Tibial nerve (tissue), 4 donors: ENCODE results near the gene AOAH. TPM values are rescaled to one million over a fixed set of nuclear protein-coding genes. Genes with fewer than 3 reads are reported as not detected.
"Not testable (repeated sequence)": the region's sequence is repeated elsewhere in the genome, so short reads cannot be mapped to it uniquely, and the experiment has no call there.

Experiments
- DNase-seq, 2 donors: peaks; one replicate each; pipeline ENCODE4 v3.0.0-alpha.2; 2019; ENCODE audit warnings: low spot score in 2 of 2
- H3K27ac ChIP-seq, 4 donors: fragments of 200-600 bp; sonication (generic) in 3 of 4; one replicate each; pipeline ENCODE4 v1.5.1; 2017 to 2019; ENCODE audit warnings: mild to moderate bottlenecking in 1 of 4
- H3K27me3 ChIP-seq, 2 donors: fragments of 200-600 bp; sonication (generic) in 1 of 2; one replicate each; pipeline versions ENCODE4 v1.5.1 to v1.6.0; 2017 to 2019
- H3K36me3 ChIP-seq, 3 donors: fragments of 200-600 bp; sonication (generic); one replicate each; pipeline ENCODE4 v1.5.1; 2018 to 2019
- H3K4me1 ChIP-seq, 4 donors: fragments of 200-600 bp; sonication (generic) in 3 of 4; one replicate each; pipeline ENCODE4 v1.5.1; 2017 to 2019
- H3K4me3 ChIP-seq, 4 donors: fragments of 200-600 bp; sonication (generic) in 3 of 4; one replicate each; pipeline ENCODE4 v1.5.1; 2017 to 2019; ENCODE audit warnings: mild to moderate bottlenecking in 1 of 4, moderate library complexity in 1 of 4
- H3K9me3 ChIP-seq, 4 donors: fragments of 200-600 bp; sonication (generic) in 3 of 4; one replicate each; pipeline ENCODE4 v1.5.1; 2017 to 2019
- CTCF ChIP-seq, 5 experiments: fragments of 200-600 bp in 3 of 5; fragments of 450-650 bp in 2 of 5; sonication (generic) in 3 of 5; IDR thresholded peaks; one replicate each; pipeline ENCODE4 v1.5.1; 2016 to 2019; ENCODE audit warnings: antibody characterized with exemption in 5 of 5, mild to moderate bottlenecking in 3 of 5, moderate library complexity in 2 of 5
- EP300 ChIP-seq, 2 donors: sonication (generic); formaldehyde crosslinking; IDR thresholded peaks; one replicate each; pipeline ENCODE4 v1.6.1; 2017; ENCODE audit warnings: antibody characterized with exemption in 2 of 2, mild to moderate bottlenecking in 1 of 2
- POLR2A ChIP-seq, 2 donors: fragments of 450-650 bp; IDR thresholded peaks; one replicate each; pipeline ENCODE4 v1.6.1; 2017; ENCODE audit warnings: antibody characterized with exemption in 2 of 2, mild to moderate bottlenecking in 2 of 2, moderate library complexity in 2 of 2
- WGBS, 2 donors: methylation state at CpG; one replicate each; pipeline ENCODE4 v1.1.5; 2018; 5-methylcytosine and 5-hydroxymethylcytosine counted together
- total RNA-seq, 4 donors: library from RNA; depleted of rRNA; stranded (reverse); fragments of >200 nt; gene quantifications; one replicate each; pipeline ENCODE4 v1.1.0, GENCODE V29; 2016

Gene AOAH
- total RNA-seq, 4 donors from 2014 or later: 7.5 to 17.8 (median 9.1) TPM

DNA sequence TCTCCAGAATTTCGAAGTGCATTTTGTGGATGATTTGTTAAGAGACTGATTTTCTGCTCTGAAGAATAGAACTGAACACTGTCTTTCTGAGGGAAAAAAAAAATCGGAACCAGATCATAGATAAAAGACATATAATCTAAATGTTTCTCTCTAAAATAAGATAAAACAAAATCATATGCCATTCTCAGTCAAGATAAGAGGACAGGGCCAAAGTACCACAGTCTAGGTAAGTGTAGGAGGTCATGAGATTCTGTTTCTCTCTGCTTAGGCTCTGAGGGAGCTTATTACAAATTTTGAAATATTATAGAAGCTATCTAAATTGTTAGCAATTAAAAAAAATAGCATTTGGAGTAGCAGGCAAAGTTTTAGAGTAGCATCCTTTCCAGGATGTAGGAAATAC, 702 bp upstream of the AOAH start:
- no peak for TF ChIP-seq POLR2A (IDR thresholded peaks at IDR 0.05)
- no peak for TF ChIP-seq CTCF (IDR thresholded peaks at IDR 0.05)
- no peak for TF ChIP-seq EP300 (IDR thresholded peaks at IDR 0.05)
- 30 to 54% methylated on average over 2 of the region's 2 CpGs for WGBS, 2 donors
- Histone ChIP-seq H3K36me3 (no peaks in the 10 kb centered on the region), H3K9me3 (peaks cover 0 to 13% (median 0%) of the 10 kb centered on the region in 4 donors), H3K27ac (no peak overlapping the region), H3K27me3 (no peaks in the 10 kb centered on the region), H3K4me1 (peaks cover 0 to 7% (median 0%) of the 10 kb centered on the region in 4 donors), H3K4me3 (no peak overlapping the region)
- DNase-seq: no peak

- no peaks in the 10 kb centered on the region for H3K27me3 ChIP-seq
- H3K27ac ChIP-seq: peak overlapping the region in 1 of 4 donors; percentile 20
- peaks cover 0 to 7% (median 0%) of the 10 kb centered on the region in 4 donors for H3K4me1 ChIP-seq
- H3K36me3 ChIP-seq: no peaks in the 10 kb centered on the region
- 89 to 92% methylated on average over 4 of the region's 4 CpGs for WGBS, 2 donors
- peak overlapping the region in 2 of 4 donors; percentile 26 to 43 for H3K4me3 ChIP-seq
- no peaks in the 10 kb centered on the region for H3K9me3 ChIP-seq
- no peak for DNase-seq
- no peak for TF ChIP-seq POLR2A (IDR thresholded peaks at IDR 0.05)
- no peak for TF ChIP-seq EP300 (IDR thresholded peaks at IDR 0.05)
- no peak for TF ChIP-seq CTCF (IDR thresholded peaks at IDR 0.05)
Observed at GRCh38 chr7:36723291-36723690, 1.0 kb downstream of the AOAH start.

GRCh38 chr7:36719083-36719632, 5.1 kb downstream of the AOAH start:
- no peak for TF ChIP-seq CTCF (IDR thresholded peaks at IDR 0.05)
- TF ChIP-seq POLR2A (IDR thresholded peaks at IDR 0.05): no peak
- TF ChIP-seq EP300 (IDR thresholded peaks at IDR 0.05): no peak
- Histone ChIP-seq H3K27ac (no peak overlapping the region), H3K27me3 (no peaks in the 10 kb centered on the region), H3K9me3 (no peaks in the 10 kb centered on the region), H3K36me3 (no peaks in the 10 kb centered on the region), H3K4me3 (no peak overlapping the region), H3K4me1 (no peaks in the 10 kb centered on the region)
- 71 to 83% methylated on average over 3 of the region's 3 CpGs for WGBS, 2 donors
- no peak for DNase-seq

DNA sequence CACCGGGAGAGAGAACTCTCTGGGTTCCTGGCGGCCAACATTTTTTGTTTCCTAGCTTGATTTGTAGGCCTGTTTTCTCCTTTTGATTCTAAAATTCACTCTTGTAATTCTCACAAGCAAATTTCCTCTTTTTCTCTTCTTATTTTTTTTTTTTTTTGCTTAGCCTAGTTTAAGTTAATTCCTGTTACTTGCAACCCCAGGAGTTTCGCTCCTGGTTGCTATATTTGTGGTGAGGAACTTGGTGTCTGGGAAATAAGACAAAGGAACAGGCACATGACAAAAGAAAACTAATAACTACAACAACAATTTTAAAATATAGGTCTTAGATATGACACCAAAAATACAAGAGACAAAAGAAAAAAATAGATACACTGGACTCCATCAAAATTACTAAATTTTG, 6.7 kb downstream of the AOAH start:
- H3K36me3 ChIP-seq: no peaks in the 10 kb centered on the region
- DNase-seq: no peak
- WGBS, 2 donors: 69 to 84% methylated on average over 3 of the region's 3 CpGs
- H3K4me1 ChIP-seq: no peaks in the 10 kb centered on the region
- TF ChIP-seq EP300 (IDR thresholded peaks at IDR 0.05): peak in 1 of 2 donors; percentile 39
- TF ChIP-seq CTCF (IDR thresholded peaks at IDR 0.05): no peak
- no peak overlapping the region for H3K4me3 ChIP-seq
- H3K9me3 ChIP-seq: no peaks in the 10 kb centered on the region
- H3K27me3 ChIP-seq: no peaks in the 10 kb centered on the region
- peak overlapping the region in 2 of 4 donors; percentile 18 to 44 for H3K27ac ChIP-seq

DNA sequence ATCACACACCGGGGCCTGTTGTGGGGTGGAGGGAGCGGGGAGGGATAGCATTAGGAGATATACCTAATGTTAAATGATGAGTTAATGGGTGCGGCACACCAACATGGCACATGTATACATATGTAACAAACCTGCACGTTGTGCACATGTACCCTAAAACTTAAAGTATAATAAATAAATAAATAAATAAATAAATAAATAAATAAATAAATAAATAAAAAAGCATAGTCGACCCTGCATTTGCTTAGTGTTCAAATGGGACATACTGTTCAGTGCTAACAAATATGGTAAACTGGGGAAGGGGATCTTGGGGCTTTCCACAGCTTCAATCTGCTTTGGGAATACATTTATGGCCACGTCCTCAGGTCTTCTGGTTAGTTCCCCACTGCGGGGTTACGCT, 7.5 kb downstream of the AOAH start:
- not testable (repeated sequence) for H3K27me3 ChIP-seq, H3K4me1 ChIP-seq, H3K4me3 ChIP-seq, H3K9me3 ChIP-seq, DNase-seq, H3K36me3 ChIP-seq
- H3K27ac ChIP-seq: peak overlapping the region in 2 of 4 donors; percentile 18 to 44
- 78 to 88% methylated on average over 8 of the region's 8 CpGs for WGBS, 2 donors

DNA sequence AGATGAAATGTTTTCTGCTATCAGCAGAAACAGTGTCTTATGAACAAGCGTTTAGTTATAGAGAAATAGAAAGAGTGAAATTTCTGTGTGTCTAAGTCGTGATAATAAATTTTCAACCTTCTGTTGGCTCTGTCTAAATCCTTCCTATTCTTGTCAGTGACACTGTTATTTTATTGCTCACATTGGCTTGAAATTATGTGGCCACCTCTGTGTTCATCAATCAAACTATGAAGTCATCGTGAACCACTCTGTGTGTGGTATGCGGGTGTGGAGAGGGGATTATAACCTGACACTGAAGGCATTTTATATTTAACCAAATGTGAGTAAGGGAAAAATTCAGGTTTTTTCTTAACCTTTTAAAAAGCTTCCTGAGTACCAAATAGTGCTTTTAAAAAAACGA, 12.3 kb downstream of the AOAH start:
- Histone ChIP-seq H3K4me1 (no peaks in the 10 kb centered on the region), H3K27ac (no peak overlapping the region), H3K9me3 (peaks cover 0 to 5% (median 0%) of the 10 kb centered on the region in 4 donors), H3K36me3 (no peaks in the 10 kb centered on the region), H3K27me3 (no peaks in the 10 kb centered on the region), H3K4me3 (no peak overlapping the region)
- DNase-seq: no peak
- 83 to 85% methylated on average over 5 of the region's 5 CpGs for WGBS, 2 donors
- TF ChIP-seq CTCF (IDR thresholded peaks at IDR 0.05): no peak
- no peak for TF ChIP-seq EP300 (IDR thresholded peaks at IDR 0.05)
- no peak for TF ChIP-seq POLR2A (IDR thresholded peaks at IDR 0.05)
